Superior temporal gyrus (tissue), 1 donor: ENCODE measurements around the gene CTSW.

Experiments used
- DNase-seq: peaks from one replicate; pipeline ENCODE4 v3.0.0-alpha.2; 2016; ENCODE audit errors: extremely low spot score

Gene CTSW

GRCh38 chr11:65928667-65929066 is 49.0 kb downstream of the CTSW start:
- DNase-seq, result no peak

- DNase-seq, result no peak
These were observed 52.3 kb downstream of the CTSW start for GRCh38 chr11:65931773-65932557.

GRCh38 chr11:65932558-65932919 is 52.9 kb downstream of the CTSW start:
- no peak for DNase-seq
